Parathyroid adenoma (tissue), 2 donors: ENCODE data around the gene REG4.
"Not testable (repeated sequence)": the region's sequence is repeated elsewhere in the genome, so short reads cannot be mapped to it uniquely, and the experiment has no call there.

Source experiments
- H2AFZ ChIP-seq: fragments of 300-600 bp; sonication (generic); one replicate; pipeline ENCODE4 v1.7.0; 2017; ENCODE audit warnings: antibody characterized with exemption, mild to moderate bottlenecking
- H3K27ac ChIP-seq: fragments of 300-600 bp; sonication (generic); one replicate; pipeline ENCODE4 v1.7.0; 2017
- H3K27me3 ChIP-seq: fragments of 300-600 bp; sonication (generic); one replicate; pipeline ENCODE4 v1.7.0; 2017; ENCODE audit warnings: low read length; ENCODE audit not compliant: control insufficient read depth, insufficient read depth
- H3K36me3 ChIP-seq: fragments of 300-600 bp; sonication (generic); one replicate; pipeline ENCODE4 v1.7.0; 2017; ENCODE audit warnings: low read length; ENCODE audit not compliant: control insufficient read depth, insufficient read depth
- H3K4me1 ChIP-seq: fragments of 300-600 bp; sonication (generic); one replicate; pipeline ENCODE4 v1.7.0; 2017; ENCODE audit warnings: control low read depth
- H3K4me2 ChIP-seq: fragments of 300-600 bp; sonication (generic); one replicate; pipeline ENCODE4 v1.7.0; 2017; ENCODE audit warnings: low read length
- H3K4me3 ChIP-seq: fragments of 300-600 bp; sonication (generic); one replicate; pipeline ENCODE4 v1.7.0; 2017; ENCODE audit warnings: low read depth, low read length
- H3K79me2 ChIP-seq: fragments of 300-600 bp; sonication (generic); one replicate; pipeline ENCODE4 v1.7.0; 2017; ENCODE audit warnings: control low read depth
- H3K9ac ChIP-seq: fragments of 300-600 bp; sonication (generic); one replicate; pipeline ENCODE4 v1.7.0; 2017; ENCODE audit warnings: mild to moderate bottlenecking
- H3K9me3 ChIP-seq: fragments of 300-600 bp; sonication (generic); one replicate; pipeline ENCODE4 v1.7.0; 2017; ENCODE audit warnings: low read length; ENCODE audit not compliant: control insufficient read depth
- TF ChIP-seq, protein P1 (sequence below): fragments of 300-600 bp; sonication (generic); IDR thresholded peaks from one replicate; pipeline ENCODE4 v1.7.0; 2017; ENCODE audit warnings: antibody characterized with exemption, mild to moderate bottlenecking
- donor health status: primary hyperparathyroidism.

The REG4 gene

GRCh38 chr1:119811387-119811786 is at the start of gene REG4:
REG4 (minus strand) TSS chr1:119811460; CDS start chr1:119808769, 2,691 bp downstream.
- H3K4me3 ChIP-seq: no peak within 1 kb of the TSS
- H3K4me2 ChIP-seq: no peak within 1 kb of the TSS
- TF ChIP-seq, protein P1, sequence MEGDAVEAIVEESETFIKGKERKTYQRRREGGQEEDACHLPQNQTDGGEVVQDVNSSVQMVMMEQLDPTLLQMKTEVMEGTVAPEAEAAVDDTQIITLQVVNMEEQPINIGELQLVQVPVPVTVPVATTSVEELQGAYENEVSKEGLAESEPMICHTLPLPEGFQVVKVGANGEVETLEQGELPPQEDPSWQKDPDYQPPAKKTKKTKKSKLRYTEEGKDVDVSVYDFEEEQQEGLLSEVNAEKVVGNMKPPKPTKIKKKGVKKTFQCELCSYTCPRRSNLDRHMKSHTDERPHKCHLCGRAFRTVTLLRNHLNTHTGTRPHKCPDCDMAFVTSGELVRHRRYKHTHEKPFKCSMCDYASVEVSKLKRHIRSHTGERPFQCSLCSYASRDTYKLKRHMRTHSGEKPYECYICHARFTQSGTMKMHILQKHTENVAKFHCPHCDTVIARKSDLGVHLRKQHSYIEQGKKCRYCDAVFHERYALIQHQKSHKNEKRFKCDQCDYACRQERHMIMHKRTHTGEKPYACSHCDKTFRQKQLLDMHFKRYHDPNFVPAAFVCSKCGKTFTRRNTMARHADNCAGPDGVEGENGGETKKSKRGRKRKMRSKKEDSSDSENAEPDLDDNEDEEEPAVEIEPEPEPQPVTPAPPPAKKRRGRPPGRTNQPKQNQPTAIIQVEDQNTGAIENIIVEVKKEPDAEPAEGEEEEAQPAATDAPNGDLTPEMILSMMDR: no peak
- H3K9me3 ChIP-seq: no peaks in the 10 kb centered on the region
- H3K9ac ChIP-seq: no peak within 1 kb of the TSS
- H3K27me3 ChIP-seq: no peaks in the 10 kb centered on the region
- no peak within 1 kb of the TSS for H3K27ac ChIP-seq
- H3K4me1 ChIP-seq: no peaks in the 10 kb centered on the region
- H3K79me2 ChIP-seq: no peaks in the 10 kb centered on the region
- no peak within 1 kb of the TSS for H2AFZ ChIP-seq
- no peaks in the 10 kb centered on the region for H3K36me3 ChIP-seq

DNA sequence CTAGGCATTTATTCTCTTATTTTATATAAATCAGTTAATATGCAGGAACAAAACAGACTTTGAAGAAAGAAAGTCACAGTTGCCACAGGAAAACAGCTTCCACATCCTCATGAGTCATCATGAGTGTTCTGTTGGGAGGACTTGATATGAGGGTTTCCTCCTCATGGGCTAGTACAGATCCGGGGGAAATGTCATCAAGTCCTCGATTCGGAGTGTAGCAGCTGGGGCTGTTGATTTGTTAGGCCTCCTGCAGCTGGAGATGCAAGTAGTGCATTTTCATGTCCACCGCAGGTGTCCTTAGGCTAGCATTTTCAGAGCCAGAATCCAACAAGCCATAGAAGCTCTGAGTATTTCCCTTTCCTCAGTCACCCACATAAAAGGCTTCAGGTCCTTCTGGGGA is 48.4 kb upstream of the REG4 start:
- TF ChIP-seq, protein P1: no peak
- H3K36me3 ChIP-seq: no peaks in the 10 kb centered on the region
- no peaks in the 10 kb centered on the region for H3K9me3 ChIP-seq
- no peak overlapping the region for H2AFZ ChIP-seq
- H3K4me2 ChIP-seq: no peak overlapping the region
- H3K4me3 ChIP-seq: no peak overlapping the region
- H3K79me2 ChIP-seq: no peaks in the 10 kb centered on the region
- H3K9ac ChIP-seq: no peak overlapping the region
- no peaks in the 10 kb centered on the region for H3K4me1 ChIP-seq
- H3K27ac ChIP-seq: no peak overlapping the region
- H3K27me3 ChIP-seq: no peaks in the 10 kb centered on the region

- H3K9me3 ChIP-seq, H3K4me1 ChIP-seq, H3K27ac ChIP-seq, H3K36me3 ChIP-seq, H3K27me3 ChIP-seq, H3K4me3 ChIP-seq, H3K4me2 ChIP-seq, H3K79me2 ChIP-seq, H2AFZ ChIP-seq, H3K9ac ChIP-seq: not testable (repeated sequence)
Measured at GRCh38 chr1:119858556-119859214, 47.4 kb upstream of the REG4 start.

DNA sequence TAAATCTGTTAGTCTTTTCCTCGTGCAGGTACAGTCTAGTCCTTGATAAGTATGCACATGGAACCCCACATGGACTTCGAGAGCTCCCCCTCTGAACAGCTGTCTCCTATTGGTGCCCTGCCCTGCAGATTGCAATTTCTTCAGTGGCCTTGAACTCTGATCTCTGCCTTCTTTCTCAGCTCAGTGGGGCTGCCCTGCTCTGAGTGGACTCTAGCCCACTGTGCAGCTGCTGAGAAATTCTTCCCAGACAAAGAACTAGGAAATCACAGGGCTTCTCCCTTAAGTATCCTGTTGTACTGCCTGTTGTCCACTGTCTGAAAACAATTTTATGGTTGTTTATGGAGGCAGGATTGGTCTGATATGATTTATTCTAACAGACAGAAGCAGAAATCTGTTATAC is 46.9 kb upstream of the REG4 start:
- TF ChIP-seq, protein P1: no peak
- Histone ChIP-seq H3K4me2 (no peak overlapping the region), H3K79me2 (no peaks in the 10 kb centered on the region)

DNA sequence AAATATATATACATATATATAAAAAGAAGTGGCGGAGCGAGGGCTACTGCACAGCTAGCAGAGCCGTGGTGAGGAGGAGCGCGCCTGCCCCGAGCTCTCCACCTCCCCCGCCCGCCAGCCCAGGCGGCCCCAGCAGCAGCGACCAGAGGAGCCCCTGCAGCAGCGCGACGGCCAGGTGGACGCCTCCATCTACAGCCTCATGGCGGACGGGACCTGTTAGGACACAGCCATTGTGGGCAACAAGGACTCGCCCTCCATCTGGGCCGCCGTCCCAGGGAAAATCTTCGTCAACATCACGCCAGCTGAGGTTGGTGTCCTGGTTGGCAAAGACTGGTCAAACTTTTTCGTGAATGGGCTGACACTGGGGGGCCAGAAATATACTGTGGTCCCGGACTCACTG is 41.9 kb upstream of the REG4 start:
- Histone ChIP-seq H3K27ac (no peak overlapping the region), H3K4me3 (no peak overlapping the region), H3K4me2 (no peak overlapping the region), H3K79me2 (no peaks in the 10 kb centered on the region), H3K9me3 (no peaks in the 10 kb centered on the region), H3K36me3 (no peaks in the 10 kb centered on the region), H3K9ac (no peak overlapping the region), H2AFZ (no peak overlapping the region), H3K27me3 (no peaks in the 10 kb centered on the region), H3K4me1 (no peaks in the 10 kb centered on the region)
- TF ChIP-seq, protein P1: no peak

More for the DNA sequence above, 46.9 kb upstream of the REG4 start:
- H3K27ac ChIP-seq: no peak overlapping the region
- H3K9me3 ChIP-seq: no peaks in the 10 kb centered on the region
- H3K27me3 ChIP-seq: no peaks in the 10 kb centered on the region
- H3K4me3 ChIP-seq: no peak overlapping the region
- H2AFZ ChIP-seq: no peak overlapping the region
- H3K36me3 ChIP-seq: no peaks in the 10 kb centered on the region
- no peak overlapping the region for H3K9ac ChIP-seq
- no peaks in the 10 kb centered on the region for H3K4me1 ChIP-seq

- not testable (repeated sequence) for H2AFZ ChIP-seq, H3K9ac ChIP-seq, H3K4me2 ChIP-seq, H3K27me3 ChIP-seq, H3K27ac ChIP-seq, H3K79me2 ChIP-seq, H3K9me3 ChIP-seq, H3K4me3 ChIP-seq, H3K36me3 ChIP-seq, H3K4me1 ChIP-seq
Measured at GRCh38 chr1:119844206-119844605, 32.9 kb upstream of the REG4 start.
